ENCODE data around the gene RPP38. TPM values are rescaled to one million over a fixed set of nuclear protein-coding genes. Genes with fewer than 3 reads are reported as not detected.

The RPP38 gene
- total and polyA plus RNA-seq, 10 of the 15 experiments (the other 5 are each of a cell fraction or from before 2014, with no cell fraction given), result 13.0 to 40.9 (median 27.2) TPM

- TF ChIP-seq EP300 (IDR thresholded peaks at IDR 0.05; ENCODE audit: borderline replicate concordance in 1 of 2, control insufficient read depth in 1 of 2, low read depth in 2 of 2, low read length in 2 of 2) (no peak), NKRF (conservative IDR thresholded peaks at IDR 0.05) (no peak)
Measured at GRCh38 chr10:15092855-15093408, 4.2 kb upstream of the RPP38 start (continued).

DNA sequence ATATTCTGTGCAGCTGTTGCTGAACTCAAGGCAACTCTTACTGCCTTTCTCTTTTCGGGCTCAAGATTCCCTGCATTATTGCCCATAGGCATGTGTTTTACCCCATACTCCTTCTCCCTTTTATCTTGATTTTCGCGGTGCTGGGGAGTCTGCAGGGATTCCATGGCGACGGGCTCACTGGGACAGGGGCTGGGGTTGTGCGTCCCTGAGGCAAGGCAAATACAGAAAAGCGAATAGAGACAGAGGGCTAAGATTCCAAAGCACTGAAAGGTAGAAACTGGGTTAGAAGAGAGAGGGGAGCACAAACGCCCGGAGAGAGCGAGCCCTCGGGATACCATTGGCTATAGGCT is 519 bp upstream of the RPP38 start:
- H3K27ac ChIP-seq (ENCODE audit: control insufficient read depth, insufficient read depth), result no peak overlapping the region
- in situ Hi-C loops (cut with MboI) (no loop called here), intact Hi-C loops (cut with micrococcal nuclease; ENCODE audit: unreplicated experiment) (no loop called here)
- no peaks in the 10 kb centered on the region; the same call in 1 of the 2 replicates for H4K20me1 ChIP-seq (ENCODE audit: control insufficient read depth, insufficient read depth)
- peaks cover 33% of the 10 kb centered on the region for H3K79me2 ChIP-seq (ENCODE audit: control insufficient read depth, insufficient read depth, low read length)
- FAIRE-seq, result no peak
- ChIA-PET RAD21 (ENCODE audit: unreplicated experiment) (no interaction called here), CTCF (no interaction called here), SMC1A (ENCODE audit: uncharacterized antibody, unreplicated experiment) (no interaction called here), POLR2A (no interaction called here)
- ATAC-seq, result no peak; the same call in 2 of the 3 replicates
- no peak for DNase-seq (ENCODE audit: low read depth, low spot score)
- H2AFZ ChIP-seq (ENCODE audit: control insufficient read depth, low read depth, low read length), result peak overlapping the region; percentile 94
- no peaks in the 10 kb centered on the region for H3K27me3 ChIP-seq (replicated peaks in 1 of 2; ENCODE audit: control insufficient read depth in 2 of 2, insufficient read depth in 2 of 2, low read length in 1 of 2)
- TF ChIP-seq NKRF (conservative IDR thresholded peaks at IDR 0.05), result peak; percentile 42; the same call in 1 of the 2 replicates
- TF ChIP-seq ETV6 (conservative IDR thresholded peaks at IDR 0.05 in 1 of 2, IDR thresholded peaks at IDR 0.05 in 1 of 2; ENCODE audit: borderline replicate concordance in 1 of 2, low read depth in 1 of 2), result no peak
- 0 out of 6 replicates have a peak, but pooled peaks of 1 of the 3 experiments have one; percentile 5 for TF ChIP-seq CTCF (IDR thresholded peaks at IDR 0.05 in 2 of 3, conservative IDR thresholded peaks at IDR 0.05 in 1 of 3; ENCODE audit: control insufficient read depth in 2 of 3, extremely low read depth in 1 of 3, insufficient read depth in 1 of 3, low read depth in 3 of 3, low read length in 3 of 3)
- no peak for TF ChIP-seq SUZ12 (IDR thresholded peaks at IDR 0.05; ENCODE audit: unreplicated experiment)
- peak overlapping the region; percentile 97 for H3K4me3 ChIP-seq
- H3K9ac ChIP-seq (ENCODE audit: control insufficient read depth, insufficient read depth, low read length), result peak overlapping the region; percentile 82; the same call in 1 of the 2 replicates
- 0% methylated on average over 11 of the region's 11 CpGs for WGBS (ENCODE audit: insufficient coverage, insufficient replicate concordance, low lambda C conversion rate, missing lambda C conversion rate)
- TSS peak; percentile 73 for BruUV-seq (replicated peaks)
- no peaks in the 10 kb centered on the region for H3K9me3 ChIP-seq (replicated peaks; ENCODE audit: control insufficient read depth, insufficient read depth, low read length)
- H3K4me1 ChIP-seq (ENCODE audit: control insufficient read depth, insufficient read depth, low read length), result peaks cover 5% of the 10 kb centered on the region
- 0 out of 4 replicates have a peak, but pooled peaks cover 0 to 5% of the 10 kb centered on the region in 2 experiments for H3K36me3 ChIP-seq (ENCODE audit: control insufficient read depth in 2 of 2, insufficient read depth in 2 of 2, low read length in 1 of 2)
- H3K4me2 ChIP-seq (ENCODE audit: control insufficient read depth, insufficient read depth), result peak overlapping the region; percentile 99
